Measurements from ENCODE around the gene ZNF532. TPM values are rescaled to one million over a fixed set of nuclear protein-coding genes. Genes with fewer than 3 reads are reported as not detected.

Gene ZNF532
- polyA plus RNA-seq, 1 donor (not counting 4 experiments of a cell fraction or from before 2014, with no cell fraction given): 31.5 TPM

DNA sequence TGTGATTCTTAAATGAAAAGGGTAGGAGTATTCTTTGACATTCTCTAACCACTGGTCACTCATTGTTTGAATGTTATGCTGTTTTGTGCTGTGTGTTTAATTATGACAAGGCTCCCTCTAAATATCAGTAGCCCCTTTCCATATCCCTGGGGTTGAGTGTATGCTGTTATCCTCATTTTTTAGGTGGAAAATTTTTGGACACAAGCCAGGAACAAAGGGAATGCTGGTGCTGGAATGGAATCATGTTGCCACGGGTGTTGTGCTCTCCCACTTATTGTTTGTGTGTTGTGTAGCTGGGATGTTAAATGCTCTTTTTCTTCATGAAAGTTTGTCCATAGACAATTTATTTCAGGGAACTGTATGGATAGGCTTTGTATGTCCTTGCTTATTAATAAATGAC lies 43.3 kb downstream of the ZNF532 start:
- Histone ChIP-seq H4K20me1 (ENCODE audit: control insufficient read depth, extremely low read depth, insufficient read depth, low read length) (no peaks in the 10 kb centered on the region), H2AFZ (ENCODE audit: control insufficient read depth, low read length) (no peak overlapping the region), H3K79me2 (ENCODE audit: control insufficient read depth, insufficient read depth, low read length) (no peaks in the 10 kb centered on the region), H3K4me1 (ENCODE audit: control insufficient read depth, extremely low read depth, insufficient read depth, low read length) (no peaks in the 10 kb centered on the region), H3K27me3 (ENCODE audit: control insufficient read depth, extremely low read depth, insufficient read depth, low read length) (no peaks in the 10 kb centered on the region), H3K9me1 (ENCODE audit: control insufficient read depth, extremely low read depth, insufficient read depth, low read length) (no peaks in the 10 kb centered on the region), H3K9ac (ENCODE audit: control insufficient read depth, extremely low read depth, insufficient read depth, low read length) (no peak overlapping the region), H3K9me3 (ENCODE audit: control insufficient read depth, low read depth, low read length) (no peaks in the 10 kb centered on the region), H3K4me3 (ENCODE audit: control insufficient read depth in 2 of 3, extremely low read depth in 1 of 3, insufficient read depth in 2 of 3, low read depth in 1 of 3, low read length in 3 of 3) (no peak overlapping the region), H3K4me2 (ENCODE audit: control insufficient read depth, extremely low read depth, insufficient read depth, low read depth, low read length) (no peak overlapping the region), H3K27ac (ENCODE audit: control insufficient read depth, insufficient read depth, low read length) (no peak overlapping the region), H3K36me3 (ENCODE audit: control insufficient read depth in 2 of 2, extremely low read depth in 1 of 2, insufficient read depth in 2 of 2, low read length in 2 of 2) (peaks cover 8 to 10% of the 10 kb centered on the region in 2 experiments)
- FAIRE-seq (no peak), DNase-seq (ENCODE audit: low read depth, low spot score) (no peak)
- dilution Hi-C loops (cut with MboI; ENCODE audit: extremely low pct_ligation_motif_present, low sequenced_read_pairs): no loop called here
- TF ChIP-seq EZH2 (IDR thresholded peaks at IDR 0.05; ENCODE audit: low read length): no peak
- TF ChIP-seq, protein P1, sequence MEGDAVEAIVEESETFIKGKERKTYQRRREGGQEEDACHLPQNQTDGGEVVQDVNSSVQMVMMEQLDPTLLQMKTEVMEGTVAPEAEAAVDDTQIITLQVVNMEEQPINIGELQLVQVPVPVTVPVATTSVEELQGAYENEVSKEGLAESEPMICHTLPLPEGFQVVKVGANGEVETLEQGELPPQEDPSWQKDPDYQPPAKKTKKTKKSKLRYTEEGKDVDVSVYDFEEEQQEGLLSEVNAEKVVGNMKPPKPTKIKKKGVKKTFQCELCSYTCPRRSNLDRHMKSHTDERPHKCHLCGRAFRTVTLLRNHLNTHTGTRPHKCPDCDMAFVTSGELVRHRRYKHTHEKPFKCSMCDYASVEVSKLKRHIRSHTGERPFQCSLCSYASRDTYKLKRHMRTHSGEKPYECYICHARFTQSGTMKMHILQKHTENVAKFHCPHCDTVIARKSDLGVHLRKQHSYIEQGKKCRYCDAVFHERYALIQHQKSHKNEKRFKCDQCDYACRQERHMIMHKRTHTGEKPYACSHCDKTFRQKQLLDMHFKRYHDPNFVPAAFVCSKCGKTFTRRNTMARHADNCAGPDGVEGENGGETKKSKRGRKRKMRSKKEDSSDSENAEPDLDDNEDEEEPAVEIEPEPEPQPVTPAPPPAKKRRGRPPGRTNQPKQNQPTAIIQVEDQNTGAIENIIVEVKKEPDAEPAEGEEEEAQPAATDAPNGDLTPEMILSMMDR (optimal IDR thresholded peaks at IDR 0.05 in 1 of 3, IDR thresholded peaks at IDR 0.05 in 1 of 3, conservative IDR thresholded peaks at IDR 0.05 in 1 of 3; ENCODE audit: extremely low read depth in 1 of 3, insufficient read depth in 2 of 3, low read length in 3 of 3): no peak

- H4K20me1 ChIP-seq (ENCODE audit: control insufficient read depth, extremely low read depth, insufficient read depth, low read length): no peaks in the 10 kb centered on the region
- H2AFZ ChIP-seq (ENCODE audit: control insufficient read depth, low read length): no peak overlapping the region
- no peaks in the 10 kb centered on the region for H3K79me2 ChIP-seq (ENCODE audit: control insufficient read depth, insufficient read depth, low read length)
- H3K4me3 ChIP-seq (ENCODE audit: control insufficient read depth in 2 of 3, extremely low read depth in 1 of 3, insufficient read depth in 2 of 3, low read depth in 1 of 3, low read length in 3 of 3): no peak overlapping the region
- dilution Hi-C loops (cut with MboI; ENCODE audit: extremely low pct_ligation_motif_present, low sequenced_read_pairs): no loop called here
- H3K9me1 ChIP-seq (ENCODE audit: control insufficient read depth, extremely low read depth, insufficient read depth, low read length): no peaks in the 10 kb centered on the region
- TF ChIP-seq, protein P1 (optimal IDR thresholded peaks at IDR 0.05 in 1 of 3, IDR thresholded peaks at IDR 0.05 in 1 of 3, conservative IDR thresholded peaks at IDR 0.05 in 1 of 3; ENCODE audit: extremely low read depth in 1 of 3, insufficient read depth in 2 of 3, low read length in 3 of 3): no peak
- no peak for TF ChIP-seq EZH2 (IDR thresholded peaks at IDR 0.05; ENCODE audit: low read length)
- peaks cover 8 to 10% of the 10 kb centered on the region in 2 experiments for H3K36me3 ChIP-seq (ENCODE audit: control insufficient read depth in 2 of 2, extremely low read depth in 1 of 2, insufficient read depth in 2 of 2, low read length in 2 of 2)
- H3K9ac ChIP-seq (ENCODE audit: control insufficient read depth, extremely low read depth, insufficient read depth, low read length): no peak overlapping the region
- DNase-seq (ENCODE audit: low read depth, low spot score) (no peak), FAIRE-seq (no peak)
- no peaks in the 10 kb centered on the region for H3K9me3 ChIP-seq (ENCODE audit: control insufficient read depth, low read depth, low read length)
- no peak overlapping the region for H3K27ac ChIP-seq (ENCODE audit: control insufficient read depth, insufficient read depth, low read length)
- H3K4me1 ChIP-seq (ENCODE audit: control insufficient read depth, extremely low read depth, insufficient read depth, low read length): no peaks in the 10 kb centered on the region
- H3K4me2 ChIP-seq (ENCODE audit: control insufficient read depth, extremely low read depth, insufficient read depth, low read depth, low read length): no peak overlapping the region
- no peaks in the 10 kb centered on the region for H3K27me3 ChIP-seq (ENCODE audit: control insufficient read depth, extremely low read depth, insufficient read depth, low read length)
Observed at GRCh38 chr18:58909521-58909920, 44.8 kb downstream of the ZNF532 start.

Measured in keratinocyte (primary cell).